Measurements from ENCODE around the gene SPAG7. TPM values are rescaled to one million over a fixed set of nuclear protein-coding genes. Genes with fewer than 3 reads are reported as not detected.

The SPAG7 gene, protein sequence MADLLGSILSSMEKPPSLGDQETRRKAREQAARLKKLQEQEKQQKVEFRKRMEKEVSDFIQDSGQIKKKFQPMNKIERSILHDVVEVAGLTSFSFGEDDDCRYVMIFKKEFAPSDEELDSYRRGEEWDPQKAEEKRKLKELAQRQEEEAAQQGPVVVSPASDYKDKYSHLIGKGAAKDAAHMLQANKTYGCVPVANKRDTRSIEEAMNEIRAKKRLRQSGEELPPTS
- total RNA-seq (35.2 TPM), polyA plus RNA-seq (83.2 TPM)

DNA sequence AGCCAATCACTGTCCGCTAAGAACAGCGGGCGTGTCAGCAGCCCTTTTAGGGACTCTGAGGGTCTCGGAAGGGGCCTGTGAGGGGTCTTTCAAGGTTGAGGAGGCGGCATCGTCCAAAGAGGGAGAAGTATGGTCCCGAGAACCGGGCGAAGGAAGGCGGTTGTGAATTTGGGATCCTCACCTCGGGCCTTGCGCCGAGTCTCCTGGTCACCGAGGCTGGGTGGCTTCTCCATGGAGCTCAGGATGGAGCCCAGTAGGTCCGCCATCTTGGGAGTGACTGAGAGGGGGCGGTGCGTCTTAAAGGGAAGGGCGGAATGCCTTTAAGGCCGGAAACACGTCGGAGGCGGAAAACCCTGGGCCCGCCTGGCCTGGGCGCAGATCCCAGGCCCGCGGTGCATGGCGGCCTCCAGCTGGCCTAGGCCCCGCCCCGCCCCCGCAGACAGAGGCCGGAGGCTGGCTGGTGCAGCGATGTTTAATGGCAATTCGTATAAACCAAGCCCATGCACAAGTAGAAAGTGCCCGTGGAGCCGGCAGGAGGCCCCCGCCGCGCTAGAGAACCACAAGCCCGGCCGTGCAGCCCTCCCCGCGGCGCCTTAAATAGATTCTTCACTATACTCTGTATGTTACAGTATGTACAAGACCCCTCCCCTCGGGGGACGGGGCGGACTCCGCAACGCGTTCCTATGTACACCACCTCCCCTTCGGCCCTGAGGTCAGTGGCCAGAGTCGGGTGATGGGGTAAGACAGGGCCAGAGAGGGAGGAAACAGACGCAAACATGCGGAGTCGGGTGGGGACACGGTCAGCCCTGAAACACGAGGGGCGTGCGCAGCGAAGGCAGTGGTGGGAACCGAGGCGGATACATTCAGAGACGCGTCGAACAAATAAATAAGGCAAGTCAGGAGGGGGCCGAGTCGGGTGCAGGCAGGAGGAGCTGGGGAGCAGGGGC, at the start of gene SPAG7:
Gene SPAG7 (minus strand): TSS at position 279 of the 947 bp plus-strand sequence. CDS start 13 bp downstream, at position 266.
- H3K36me3 ChIP-seq (ENCODE audit: insufficient read depth) = no peaks in the 10 kb centered on the region
- H3K27ac ChIP-seq (ENCODE audit: low read depth) = peak within 1 kb of the TSS; percentile 88
- peak; percentile 93 for DNase-seq (ENCODE audit: extremely low spot score)
- WGBS = under 1% methylated on average over 66 of the region's 66 CpGs
- H3K4me1 ChIP-seq (ENCODE audit: insufficient read depth) = no peaks in the 10 kb centered on the region
- peak within 1 kb of the TSS; percentile 50 for H3K4me3 ChIP-seq (ENCODE audit: low read depth, low read length)

DNA sequence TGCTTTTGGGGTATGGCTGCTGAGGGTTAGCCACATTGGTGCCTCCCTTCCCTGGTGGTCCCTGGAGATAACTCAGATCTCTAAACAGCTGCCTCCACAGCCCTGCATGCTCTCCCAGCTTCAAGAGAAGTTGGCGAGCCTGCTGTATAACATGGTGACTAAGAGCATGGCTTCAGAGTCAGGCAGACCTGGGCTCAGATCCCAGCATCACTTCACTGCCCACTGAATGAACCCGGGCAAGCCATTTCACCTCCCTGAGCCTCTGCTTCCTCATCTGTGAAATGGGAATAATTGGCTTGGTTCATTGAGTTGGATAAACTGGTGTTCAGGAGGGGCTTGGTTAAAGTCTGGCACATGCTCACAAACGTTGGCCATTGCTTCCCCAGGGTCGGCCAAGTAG, 46.7 kb upstream of the SPAG7 start:
- no peak overlapping the region for H3K27ac ChIP-seq (ENCODE audit: low read depth)
- DNase-seq (ENCODE audit: extremely low spot score) = no peak
- 89% methylated on average over 4 of the region's 4 CpGs for WGBS
- H3K36me3 ChIP-seq (ENCODE audit: insufficient read depth) = peaks cover 2% of the 10 kb centered on the region
- H3K4me1 ChIP-seq (ENCODE audit: insufficient read depth) = no peaks in the 10 kb centered on the region
- H3K4me3 ChIP-seq (ENCODE audit: low read depth, low read length) = no peak overlapping the region

DNA sequence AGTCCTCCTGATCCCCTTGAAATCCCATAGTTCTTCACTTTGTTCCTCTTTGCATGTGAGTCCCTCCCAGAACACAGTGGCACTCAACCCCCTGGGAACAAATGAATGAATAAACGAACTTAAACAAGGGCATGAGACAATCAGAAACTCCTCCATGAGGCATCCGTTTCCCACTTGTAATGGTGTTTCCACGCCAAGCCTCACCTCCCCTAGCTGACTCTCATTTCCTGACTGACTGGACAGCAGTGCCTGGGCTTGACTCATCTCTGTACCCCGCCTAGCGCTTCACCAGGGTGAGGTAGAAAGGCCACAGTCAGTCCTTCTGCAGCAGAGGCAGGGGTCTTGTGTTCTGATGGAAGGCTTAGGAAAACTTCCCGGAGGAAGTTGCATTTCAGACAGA, 44.3 kb upstream of the SPAG7 start:
- no peak for DNase-seq (ENCODE audit: extremely low spot score)
- 82% methylated on average over 6 of the region's 6 CpGs for WGBS
- H3K4me1 ChIP-seq (ENCODE audit: insufficient read depth) = no peaks in the 10 kb centered on the region
- no peak overlapping the region for H3K27ac ChIP-seq (ENCODE audit: low read depth)
- H3K36me3 ChIP-seq (ENCODE audit: insufficient read depth) = peaks cover 5% of the 10 kb centered on the region
- no peak overlapping the region for H3K4me3 ChIP-seq (ENCODE audit: low read depth, low read length)

DNA sequence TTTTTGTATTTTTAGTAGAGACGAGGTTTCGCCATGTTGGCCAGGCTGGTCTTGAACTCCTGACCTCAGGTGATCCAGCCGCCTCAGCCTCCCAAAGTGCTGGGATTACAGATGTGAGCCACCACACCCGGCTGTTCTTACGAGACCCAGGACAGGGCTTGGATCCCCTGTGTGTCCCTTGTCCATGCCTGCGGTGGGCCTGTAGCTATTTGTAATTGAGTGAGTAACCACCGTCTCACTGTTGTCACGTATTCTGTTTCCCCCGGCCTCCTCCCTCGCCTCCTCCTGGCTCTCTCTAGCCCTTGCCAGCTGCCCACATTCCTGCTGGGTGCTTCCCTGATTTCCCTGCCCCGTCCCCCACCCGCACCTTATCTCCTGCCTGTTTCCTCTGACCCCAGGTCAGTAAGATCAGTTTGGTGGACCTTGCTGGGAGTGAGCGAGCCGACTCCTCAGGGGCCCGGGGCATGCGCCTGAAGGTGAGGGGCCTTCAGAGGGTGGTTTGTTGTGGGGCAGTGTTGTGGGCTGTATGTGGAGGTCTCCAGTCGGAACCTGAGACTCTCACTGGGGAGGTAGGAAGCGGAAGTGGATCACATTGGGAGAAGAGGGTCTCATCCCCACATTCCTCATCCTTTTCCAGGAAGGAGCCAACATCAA, 35.7 kb upstream of the SPAG7 start:
- 96% methylated on average over 18 of the region's 18 CpGs for WGBS
- H3K36me3 ChIP-seq (ENCODE audit: insufficient read depth) = peaks cover 2% of the 10 kb centered on the region
- no peak overlapping the region for H3K27ac ChIP-seq (ENCODE audit: low read depth)
- no peak for DNase-seq (ENCODE audit: extremely low spot score)
- peaks cover 5% of the 10 kb centered on the region for H3K4me1 ChIP-seq (ENCODE audit: insufficient read depth)
- no peak overlapping the region for H3K4me3 ChIP-seq (ENCODE audit: low read depth, low read length)

DNA sequence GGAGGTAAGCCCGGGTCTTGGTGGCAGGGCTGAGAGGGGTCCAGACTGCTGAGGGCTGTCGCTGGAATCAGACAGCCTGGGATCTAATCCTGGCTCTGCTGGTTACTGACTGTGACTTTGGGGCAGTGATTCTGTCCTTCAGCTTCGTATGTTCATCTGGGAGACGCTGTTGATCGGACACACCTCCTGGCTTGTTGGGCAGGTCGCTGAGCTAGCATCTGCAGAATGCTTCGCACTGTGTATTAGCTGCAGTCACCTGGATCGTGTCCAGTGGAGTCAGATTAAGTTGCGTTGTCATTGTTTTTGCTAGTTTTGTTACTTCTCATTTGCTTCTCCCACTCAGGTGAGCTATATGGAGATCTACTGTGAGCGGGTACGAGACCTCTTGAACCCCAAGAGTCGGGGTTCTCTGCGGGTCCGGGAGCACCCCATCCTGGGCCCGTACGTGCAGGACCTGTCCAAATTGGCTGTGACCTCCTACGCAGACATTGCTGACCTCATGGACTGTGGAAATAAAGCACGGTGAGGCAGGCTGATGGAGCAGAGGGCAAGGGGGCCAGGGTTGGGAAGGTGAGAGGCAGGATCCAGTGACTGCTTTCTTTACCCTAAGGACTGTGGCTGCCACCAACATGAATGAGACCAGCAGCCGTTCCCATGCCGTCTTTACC, 34.6 kb upstream of the SPAG7 start:
- Histone ChIP-seq H3K36me3 (ENCODE audit: insufficient read depth) (peaks cover 1% of the 10 kb centered on the region), H3K4me1 (ENCODE audit: insufficient read depth) (peaks cover 5% of the 10 kb centered on the region), H3K4me3 (ENCODE audit: low read depth, low read length) (no peak overlapping the region), H3K27ac (ENCODE audit: low read depth) (no peak overlapping the region)
- 93% methylated on average over 20 of the region's 20 CpGs for WGBS
- DNase-seq (ENCODE audit: extremely low spot score) = no peak

DNA sequence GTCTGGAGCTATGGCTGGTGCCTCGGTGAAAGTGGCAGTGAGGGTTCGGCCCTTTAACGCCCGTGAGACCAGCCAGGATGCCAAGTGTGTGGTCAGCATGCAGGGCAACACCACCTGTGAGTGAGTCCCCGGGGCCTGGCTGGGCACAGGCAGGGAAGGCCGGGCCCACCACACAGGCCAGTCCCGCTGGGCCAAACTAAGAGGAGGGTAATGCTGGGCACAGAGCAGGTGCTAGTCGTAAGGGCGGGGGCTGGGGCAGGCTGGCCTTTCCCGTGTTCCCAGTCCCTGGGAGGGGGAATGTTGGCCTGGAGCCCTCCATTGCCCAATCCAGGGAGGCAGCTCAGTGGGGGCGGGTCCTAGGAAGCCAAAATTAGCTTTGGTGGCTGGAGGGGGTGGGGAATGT, 32.6 kb upstream of the SPAG7 start:
- no peaks in the 10 kb centered on the region for H3K36me3 ChIP-seq (ENCODE audit: insufficient read depth)
- peaks cover 5% of the 10 kb centered on the region for H3K4me1 ChIP-seq (ENCODE audit: insufficient read depth)
- no peak overlapping the region for H3K27ac ChIP-seq (ENCODE audit: low read depth)
- no peak for DNase-seq (ENCODE audit: extremely low spot score)
- WGBS = 64% methylated on average over 11 of the region's 11 CpGs
- H3K4me3 ChIP-seq (ENCODE audit: low read depth, low read length) = no peak overlapping the region

DNA sequence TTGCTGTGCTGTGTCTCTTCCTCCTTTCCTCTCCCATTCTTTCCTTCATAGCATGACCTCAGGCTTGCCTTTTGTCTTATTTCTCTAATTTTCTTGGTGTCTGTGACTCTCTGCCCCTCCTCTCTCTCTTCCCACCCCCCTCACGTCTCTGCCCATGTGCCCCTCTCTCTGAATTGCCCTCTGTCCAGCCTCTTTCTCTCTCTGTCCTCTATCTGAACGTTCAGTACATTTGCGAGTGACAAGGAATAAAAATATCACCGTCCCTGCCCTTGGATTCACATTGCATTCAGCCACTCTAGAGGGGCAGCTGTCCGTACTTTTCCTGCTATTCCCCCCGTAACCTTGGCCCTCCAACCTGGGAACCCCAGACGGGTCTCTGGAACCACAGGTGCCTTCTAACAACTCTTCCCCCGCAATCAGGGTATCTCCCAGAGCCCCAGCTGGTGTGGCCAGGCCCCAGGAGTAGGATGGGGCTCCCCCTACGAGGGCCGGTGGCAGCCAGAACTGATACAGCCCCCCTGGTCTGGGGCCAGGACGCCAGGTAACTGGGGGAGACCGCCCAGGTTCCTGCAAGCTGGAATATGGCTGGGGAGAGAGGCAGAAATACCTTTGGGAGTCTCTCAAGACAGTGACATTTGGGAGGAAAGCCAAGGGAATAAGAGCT, 31.9 kb upstream of the SPAG7 start:
- Histone ChIP-seq H3K36me3 (ENCODE audit: insufficient read depth) (no peaks in the 10 kb centered on the region), H3K27ac (ENCODE audit: low read depth) (no peak overlapping the region), H3K4me1 (ENCODE audit: insufficient read depth) (peaks cover 5% of the 10 kb centered on the region), H3K4me3 (ENCODE audit: low read depth, low read length) (no peak overlapping the region)
- DNase-seq (ENCODE audit: extremely low spot score) = no peak
- WGBS = 67% methylated on average over 12 of the region's 12 CpGs

DNA sequence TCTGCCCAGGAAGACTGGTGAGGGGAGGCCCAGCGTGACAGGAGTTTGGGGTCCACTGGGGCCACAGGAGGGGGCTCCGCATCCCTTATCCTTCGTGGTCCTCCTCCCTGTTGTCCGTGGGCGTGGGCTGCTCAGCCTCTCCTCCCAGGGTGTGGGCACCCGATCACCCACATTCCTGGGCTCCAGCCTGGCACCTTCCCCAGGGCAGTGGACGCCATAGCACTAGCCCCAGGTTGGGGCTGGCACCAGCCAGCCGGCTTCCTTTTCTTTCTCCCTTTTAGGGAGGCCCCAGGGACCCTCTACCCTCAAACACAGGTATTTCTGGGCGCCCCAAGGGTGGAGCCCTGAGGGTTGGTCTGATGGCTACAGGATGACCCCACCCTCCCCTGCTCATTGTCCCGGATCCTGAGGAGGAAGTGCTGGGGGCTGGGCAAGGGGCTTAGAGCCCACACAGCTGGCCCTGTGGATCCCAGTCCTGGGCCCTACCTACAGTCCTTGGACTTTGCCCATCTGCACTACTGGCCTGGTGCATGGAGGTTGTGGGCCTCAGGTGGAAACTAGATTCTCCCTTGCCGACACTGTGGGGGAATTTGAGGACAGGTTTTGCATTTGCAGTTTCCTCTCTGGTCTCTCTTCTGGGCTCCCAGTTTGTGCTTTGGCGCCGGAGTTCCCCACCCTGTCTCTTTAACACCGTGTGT, 31.3 kb upstream of the SPAG7 start:
- no peak for DNase-seq (ENCODE audit: extremely low spot score)
- H3K27ac ChIP-seq (ENCODE audit: low read depth) = no peak overlapping the region
- peaks cover 5% of the 10 kb centered on the region for H3K4me1 ChIP-seq (ENCODE audit: insufficient read depth)
- peak overlapping the region; percentile 81 for H3K4me3 ChIP-seq (ENCODE audit: low read depth, low read length)
- WGBS = 17% methylated on average over 14 of the region's 14 CpGs
- no peaks in the 10 kb centered on the region for H3K36me3 ChIP-seq (ENCODE audit: insufficient read depth)

DNA sequence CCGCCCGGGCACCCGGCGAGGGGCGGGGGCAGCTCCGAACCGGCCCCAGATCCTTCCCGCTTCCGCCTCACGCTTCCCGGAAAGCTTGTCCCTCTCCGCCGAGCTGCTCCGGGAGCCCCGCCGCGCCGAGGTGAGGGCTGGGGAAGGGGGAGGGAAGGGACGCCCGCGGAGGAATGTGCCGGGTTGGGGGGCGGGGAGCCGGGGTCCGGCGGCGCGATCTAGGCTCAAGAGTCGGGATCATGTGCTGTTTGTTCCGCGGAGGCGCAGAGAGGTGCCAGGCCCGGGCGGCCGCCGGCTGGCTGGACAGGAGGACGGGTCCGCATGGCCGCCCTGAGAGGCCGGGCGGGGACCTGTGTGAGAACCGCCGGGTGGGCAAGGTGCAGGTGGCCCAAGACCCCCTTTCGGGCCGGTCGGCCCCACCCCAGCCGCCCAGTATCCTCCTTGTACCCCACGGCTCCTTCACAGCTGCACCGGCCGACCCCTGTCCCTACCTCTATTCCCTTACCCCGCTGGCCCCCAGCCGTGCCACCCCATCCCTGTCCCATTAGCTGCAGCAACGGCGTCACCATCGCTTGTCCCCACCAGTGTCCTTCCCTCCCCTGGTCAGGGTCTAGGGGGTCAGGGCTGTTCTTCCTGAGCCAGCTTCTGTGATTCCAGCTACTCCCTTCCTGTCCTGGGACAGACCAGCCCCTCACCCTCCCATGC, 30.6 kb upstream of the SPAG7 start:
- Histone ChIP-seq H3K4me3 (ENCODE audit: low read depth, low read length) (peak overlapping the region; percentile 81), H3K36me3 (ENCODE audit: insufficient read depth) (no peaks in the 10 kb centered on the region), H3K4me1 (ENCODE audit: insufficient read depth) (peaks cover 5% of the 10 kb centered on the region), H3K27ac (ENCODE audit: low read depth) (peak overlapping the region; percentile 16)
- no peak for DNase-seq (ENCODE audit: extremely low spot score)
- under 1% methylated on average over 55 of the region's 55 CpGs for WGBS

DNA sequence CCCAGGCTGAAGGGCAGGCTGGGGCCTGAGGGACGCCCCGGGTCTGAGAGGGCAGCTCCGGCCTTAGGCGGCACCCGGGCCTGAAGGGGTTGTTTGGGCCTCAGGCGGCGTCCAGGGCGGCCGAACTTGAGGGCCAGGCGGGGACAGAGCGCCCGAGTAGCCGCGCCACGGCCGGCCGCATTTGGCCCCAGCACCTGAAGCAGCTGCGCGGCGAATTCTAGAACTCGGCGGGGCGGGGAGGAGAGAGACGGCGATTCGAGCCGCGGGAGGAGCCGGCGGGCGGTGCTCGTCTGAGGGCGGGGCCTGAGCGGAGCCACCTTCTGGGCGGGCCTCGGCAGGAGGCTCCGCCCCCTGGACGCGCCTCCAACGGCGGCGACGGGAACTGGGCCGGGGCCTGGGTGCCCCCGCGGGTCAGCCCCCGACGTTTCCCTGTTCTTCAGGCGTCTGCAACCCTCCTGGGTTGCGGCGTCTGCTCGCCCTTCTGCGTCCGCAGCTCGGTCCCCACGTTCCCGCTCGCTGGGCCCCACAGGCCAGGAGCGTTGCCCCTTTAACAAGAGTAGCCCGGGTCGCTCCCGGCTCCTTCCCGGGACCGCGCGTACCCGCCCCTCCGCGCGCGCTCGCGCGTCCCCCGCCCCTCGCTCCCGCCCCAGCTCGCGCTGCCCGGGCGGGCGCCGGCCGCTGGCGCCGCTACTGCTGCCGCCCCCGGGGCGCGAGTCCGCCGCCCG, 29.8 kb upstream of the SPAG7 start, which contains the start of the genes INCA1 and KIF1C:
Gene INCA1 (minus strand): TSS at position 221 of the 725 bp plus-strand sequence. CDS start 3,085 bp downstream, outside the sequence.
Gene KIF1C (plus strand): TSS at position 649 of the 725 bp plus-strand sequence. CDS start 2,297 bp downstream, outside the sequence.
- H3K4me1 ChIP-seq (ENCODE audit: insufficient read depth) = peaks cover 5% of the 10 kb centered on the region
- H3K36me3 ChIP-seq (ENCODE audit: insufficient read depth) = no peaks in the 10 kb centered on the region
- WGBS = under 1% methylated on average over 93 of the region's 93 CpGs
- peak; percentile 84 for DNase-seq (ENCODE audit: extremely low spot score)
- peak within 1 kb of the TSS; percentile 81 for H3K4me3 ChIP-seq (ENCODE audit: low read depth, low read length)
- H3K27ac ChIP-seq (ENCODE audit: low read depth) = peak within 1 kb of the TSS; percentile 90

DNA sequence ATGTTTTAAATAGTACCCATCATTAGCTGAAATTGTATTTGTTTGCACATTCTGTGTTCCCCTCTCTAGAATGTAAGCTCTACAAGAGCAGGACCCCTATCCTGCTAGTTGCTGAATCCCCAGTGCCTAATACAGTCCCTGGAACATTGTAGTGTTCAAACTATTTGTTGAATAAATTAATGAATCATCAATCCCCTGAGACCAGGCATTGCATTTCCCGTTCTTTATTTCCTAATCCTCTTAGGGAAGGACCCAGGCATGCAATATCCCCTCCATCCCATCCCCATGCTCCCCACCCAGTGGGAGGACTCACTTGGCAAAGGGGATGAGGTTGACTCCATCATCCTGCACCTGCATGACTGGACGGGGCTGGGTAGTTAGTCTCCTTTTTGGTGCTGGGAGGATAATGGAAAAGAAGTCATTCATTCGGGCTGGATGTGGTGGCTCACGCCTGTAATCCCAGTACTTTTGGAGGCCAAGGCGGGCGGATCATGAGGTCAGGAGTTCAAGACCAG, 26.5 kb upstream of the SPAG7 start:
- Histone ChIP-seq H3K27ac (ENCODE audit: low read depth) (no peak overlapping the region), H3K36me3 (ENCODE audit: insufficient read depth) (no peaks in the 10 kb centered on the region), H3K4me3 (ENCODE audit: low read depth, low read length) (no peak overlapping the region), H3K4me1 (ENCODE audit: insufficient read depth) (no peaks in the 10 kb centered on the region)
- WGBS = 85% methylated on average over 6 of the region's 6 CpGs
- DNase-seq (ENCODE audit: extremely low spot score) = no peak

Data from urinary bladder (tissue), 4 donors.